Upper lobe of left lung (tissue), 6 donors: ENCODE measurements around the gene CLSTN2. TPM values are rescaled to one million over a fixed set of nuclear protein-coding genes. Genes with fewer than 3 reads are reported as not detected.

ENCODE experiments used
- ATAC-seq, 2 donors: fragments of 200-7000 bp; cut with Tn5 transposase; one replicate each; pipeline ENCODE4 v1.9.1; 2022; ENCODE audit warnings: mild to moderate bottlenecking in 2 of 2, moderate library complexity in 2 of 2; ENCODE audit not compliant: low FRiP score in 2 of 2
- DNase-seq, 2 donors: peaks; one replicate each; pipeline ENCODE4 v3.0.0-alpha.2; 2019 to 2020
- H3K27ac ChIP-seq, 4 donors: fragments of 200-600 bp; sonication (generic); one replicate each; pipeline ENCODE4 v1.5.1; 2016 to 2019
- H3K27me3 ChIP-seq, 4 donors: fragments of 200-600 bp; sonication (generic); one replicate each; pipeline ENCODE4 v1.5.1; 2017 to 2019
- H3K36me3 ChIP-seq, 4 donors: fragments of 200-600 bp; sonication (generic); one replicate each; pipeline ENCODE4 v1.5.1; 2016 to 2019
- H3K4me1 ChIP-seq, 4 donors: fragments of 200-600 bp; sonication (generic); one replicate each; pipeline ENCODE4 v1.5.1; 2018 to 2019
- H3K4me3 ChIP-seq, 4 donors: fragments of 200-600 bp; sonication (generic); one replicate each; pipeline ENCODE4 v1.5.1; 2017 to 2019; ENCODE audit warnings: mild to moderate bottlenecking in 2 of 4, moderate library complexity in 1 of 4
- H3K9me3 ChIP-seq, 4 donors: fragments of 200-600 bp; sonication (generic); one replicate each; pipeline ENCODE4 v1.5.1; 2018 to 2019
- CTCF ChIP-seq, 6 experiments: fragments of 450-650 bp in 4 of 6; fragments of 200-600 bp in 2 of 6; sonication (generic) in 2 of 6; IDR thresholded peaks; one replicate each; pipeline ENCODE4 v1.5.1; 2016 to 2019; ENCODE audit warnings: antibody characterized with exemption in 6 of 6
- EP300 ChIP-seq, 4 donors: sonication (generic); formaldehyde crosslinking; IDR thresholded peaks; one replicate each; pipeline ENCODE4 v1.5.1; 2017; ENCODE audit warnings: antibody characterized with exemption in 4 of 4, control low read depth in 2 of 4
- POLR2A ChIP-seq, 4 donors: fragments of 450-650 bp; IDR thresholded peaks; one replicate each; pipeline ENCODE4 v1.5.1; 2016 to 2017; ENCODE audit warnings: antibody characterized with exemption in 4 of 4, mild to moderate bottlenecking in 2 of 4
- POLR2AphosphoS5 ChIP-seq, 2 donors: sonication (generic); formaldehyde crosslinking; IDR thresholded peaks; one replicate each; pipeline ENCODE4 v1.5.1; 2017; ENCODE audit warnings: antibody characterized with exemption in 2 of 2
- WGBS, 2 donors: methylation state at CpG; one replicate each; pipeline ENCODE4 v1.1.5; 2017 to 2018; 5-methylcytosine and 5-hydroxymethylcytosine counted together
- total RNA-seq, 6 donors: library from RNA; depleted of rRNA in 4 of 6; stranded (reverse); fragments of >200 nt in 4 of 6; gene quantifications; one replicate each; pipeline versions ENCODE4 v1.1.0 to v1.2.1, GENCODE V29; 2016 to 2021
- donor health status: DM: no; HTN: no; CAD: no; lungs with moderate emphysema.
- donor health status: DM: no; HTN: yes; CAD: no; lungs with severe emphysema.

The CLSTN2 gene
- total RNA-seq, 6 donors from 2014 or later, result 1.0 to 4.3 (median 1.6) TPM

GRCh38 chr3:139948467-139948866 is 13.5 kb downstream of the CLSTN2 start:
- no peak for ATAC-seq
- H3K27me3 ChIP-seq, result no peaks in the 10 kb centered on the region
- no peak for DNase-seq
- no peaks in the 10 kb centered on the region for H3K9me3 ChIP-seq
- no peaks in the 10 kb centered on the region for H3K36me3 ChIP-seq
- no peak overlapping the region for H3K4me3 ChIP-seq
- TF ChIP-seq EP300 (IDR thresholded peaks at IDR 0.05) (no peak), POLR2A (IDR thresholded peaks at IDR 0.05) (no peak), POLR2AphosphoS5 (IDR thresholded peaks at IDR 0.05) (no peak), CTCF (IDR thresholded peaks at IDR 0.05) (no peak)
- H3K4me1 ChIP-seq, result no peaks in the 10 kb centered on the region
- H3K27ac ChIP-seq, result no peak overlapping the region

- no peak for TF ChIP-seq EP300 (IDR thresholded peaks at IDR 0.05)
- TF ChIP-seq POLR2AphosphoS5 (IDR thresholded peaks at IDR 0.05), result no peak
- TF ChIP-seq CTCF (IDR thresholded peaks at IDR 0.05), result no peak
- TF ChIP-seq POLR2A (IDR thresholded peaks at IDR 0.05), result no peak
- WGBS, 2 donors, result 79 to 81% methylated on average over 6 of the region's 6 CpGs
- Histone ChIP-seq H3K27me3 (no peaks in the 10 kb centered on the region), H3K4me1 (no peaks in the 10 kb centered on the region), H3K36me3 (no peaks in the 10 kb centered on the region), H3K27ac (no peak overlapping the region), H3K4me3 (no peak overlapping the region), H3K9me3 (no peaks in the 10 kb centered on the region)
- no peak for DNase-seq
- no peak for ATAC-seq
Measured at GRCh38 chr3:139948898-139949297, 13.9 kb downstream of the CLSTN2 start.

GRCh38 chr3:139953131-139953910 is 18.3 kb downstream of the CLSTN2 start:
- Histone ChIP-seq H3K4me1 (no peaks in the 10 kb centered on the region), H3K36me3 (no peaks in the 10 kb centered on the region), H3K9me3 (no peaks in the 10 kb centered on the region), H3K27ac (no peak overlapping the region), H3K27me3 (no peaks in the 10 kb centered on the region), H3K4me3 (no peak overlapping the region)
- WGBS, 2 donors, result 75 to 89% methylated on average over 2 of the region's 2 CpGs
- no peak for DNase-seq
- no peak for ATAC-seq
- TF ChIP-seq EP300 (IDR thresholded peaks at IDR 0.05) (no peak), POLR2A (IDR thresholded peaks at IDR 0.05) (no peak), CTCF (IDR thresholded peaks at IDR 0.05) (no peak), POLR2AphosphoS5 (IDR thresholded peaks at IDR 0.05) (no peak)

- no peak for TF ChIP-seq EP300 (IDR thresholded peaks at IDR 0.05)
- no peak for TF ChIP-seq CTCF (IDR thresholded peaks at IDR 0.05)
- TF ChIP-seq POLR2A (IDR thresholded peaks at IDR 0.05), result no peak
- no peak for TF ChIP-seq POLR2AphosphoS5 (IDR thresholded peaks at IDR 0.05)
- WGBS, 2 donors, result 80 to 81% methylated on average over 2 to 3 of the region's 3 CpGs
Measured at GRCh38 chr3:139954146-139954860, 19.3 kb downstream of the CLSTN2 start.

More at GRCh38 chr3:139954146-139954860, 19.3 kb downstream of the CLSTN2 start:
- no peaks in the 10 kb centered on the region for H3K9me3 ChIP-seq
- H3K4me3 ChIP-seq, result no peak overlapping the region
- no peaks in the 10 kb centered on the region for H3K36me3 ChIP-seq
- H3K27ac ChIP-seq, result no peak overlapping the region
- no peak for ATAC-seq
- DNase-seq, result no peak
- no peaks in the 10 kb centered on the region for H3K27me3 ChIP-seq
- H3K4me1 ChIP-seq, result no peaks in the 10 kb centered on the region
